DMS53 treated with DMSO at 0.1 percent for 48 hours (cell line): ENCODE data around the gene SWAP70.

Experiments used
- DNase-seq: peaks from one replicate; lab custom pipeline; 2025; ENCODE audit not compliant: unreplicated experiment; lab: John Stamatoyannopoulos, UW

Gene SWAP70

DNA sequence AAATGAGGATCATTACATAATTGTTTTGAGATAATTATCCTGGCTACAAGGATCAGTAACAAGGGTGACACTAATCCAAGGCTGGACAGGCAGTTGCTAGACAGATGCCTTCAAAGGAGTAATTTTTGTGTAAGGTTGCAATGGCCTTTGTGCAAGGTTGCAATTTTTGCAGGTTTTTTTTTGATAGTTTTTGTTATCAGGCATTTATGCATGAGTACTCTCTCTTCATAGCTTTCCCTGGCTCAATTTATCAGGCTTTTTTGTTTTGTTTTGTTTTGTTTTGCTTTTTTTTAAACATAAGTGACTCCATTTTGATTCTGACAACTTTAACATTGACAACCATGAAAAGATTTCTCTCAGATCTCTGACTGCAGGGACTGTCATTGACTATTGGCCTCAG is 110.2 kb downstream of the SWAP70 start:
- no peak for DNase-seq

DNA sequence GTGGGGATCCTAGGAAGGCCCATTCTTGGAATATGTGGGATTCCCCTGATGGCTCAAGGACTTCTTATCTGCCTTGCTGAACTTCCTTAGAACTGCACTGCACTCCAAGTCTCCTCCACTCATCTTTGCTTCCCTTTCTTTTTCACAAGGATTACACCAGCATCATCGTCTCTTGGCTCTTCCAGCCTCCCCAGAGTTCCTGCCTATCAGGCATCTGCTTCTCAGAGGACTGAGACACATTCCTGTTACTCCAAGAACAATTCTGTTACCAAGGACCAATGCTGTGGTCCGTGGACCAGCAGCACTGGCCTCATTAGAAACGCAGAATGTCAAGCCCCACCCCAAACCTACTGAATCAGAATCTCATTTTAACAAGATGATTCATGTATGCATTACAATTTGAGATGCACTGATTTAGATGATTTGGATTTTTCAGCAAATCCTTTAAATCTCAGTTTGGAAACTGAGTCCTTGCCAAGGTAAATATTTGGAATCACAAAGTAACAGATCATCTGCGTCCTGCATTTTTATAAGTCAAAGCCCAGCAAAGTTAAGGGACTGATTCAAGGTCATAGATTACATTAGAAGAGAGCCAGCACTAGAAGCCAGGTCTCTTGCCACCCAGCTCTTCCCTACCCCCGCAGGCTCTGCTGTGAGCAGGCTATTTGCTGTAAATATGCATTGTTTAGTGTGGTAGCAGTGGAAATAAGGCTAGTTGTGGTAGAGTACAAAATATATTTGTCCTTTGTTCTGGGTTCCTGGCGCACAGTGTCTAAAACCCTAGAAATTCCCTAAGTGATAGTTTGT is 110.9 kb downstream of the SWAP70 start:
- no peak for DNase-seq

DNA sequence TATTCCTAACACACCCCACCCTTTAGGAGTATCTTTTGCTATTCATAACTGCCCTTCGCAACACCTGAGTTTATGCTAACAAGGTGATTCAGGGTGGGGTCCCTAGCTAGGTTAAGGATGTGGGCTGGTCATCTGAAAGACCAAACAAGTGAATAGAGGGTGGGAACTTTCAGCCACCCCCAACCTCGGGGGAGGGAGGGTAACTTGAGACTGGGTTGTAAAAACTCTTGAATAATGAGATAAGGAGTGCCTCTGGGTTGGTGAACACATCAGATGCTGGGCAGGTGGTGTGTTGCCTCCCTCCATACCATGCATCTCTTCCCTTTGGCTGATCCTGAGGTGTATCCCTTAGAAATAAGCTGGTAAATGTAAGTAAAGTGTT is 111.5 kb downstream of the SWAP70 start:
- no peak for DNase-seq

DNA sequence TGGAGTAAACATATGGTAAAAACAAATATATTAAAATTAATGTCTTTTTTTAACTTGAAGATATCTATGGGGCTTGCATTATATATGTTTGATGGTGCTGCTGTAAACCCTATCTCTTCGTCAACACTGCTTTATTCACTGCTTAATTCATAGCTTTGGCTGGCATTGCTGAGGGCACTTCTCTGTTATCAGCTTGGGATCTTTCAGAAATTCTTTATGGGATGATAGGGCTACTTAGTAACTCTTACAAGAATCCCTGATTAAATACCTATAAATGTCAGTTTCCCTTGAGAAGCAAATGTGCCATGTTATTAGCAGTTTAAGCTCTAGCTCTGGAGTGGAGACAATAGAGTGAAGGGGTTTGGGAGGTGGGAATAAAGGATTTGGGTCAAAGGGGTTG is 112.3 kb downstream of the SWAP70 start:
- DNase-seq = no peak

DNA sequence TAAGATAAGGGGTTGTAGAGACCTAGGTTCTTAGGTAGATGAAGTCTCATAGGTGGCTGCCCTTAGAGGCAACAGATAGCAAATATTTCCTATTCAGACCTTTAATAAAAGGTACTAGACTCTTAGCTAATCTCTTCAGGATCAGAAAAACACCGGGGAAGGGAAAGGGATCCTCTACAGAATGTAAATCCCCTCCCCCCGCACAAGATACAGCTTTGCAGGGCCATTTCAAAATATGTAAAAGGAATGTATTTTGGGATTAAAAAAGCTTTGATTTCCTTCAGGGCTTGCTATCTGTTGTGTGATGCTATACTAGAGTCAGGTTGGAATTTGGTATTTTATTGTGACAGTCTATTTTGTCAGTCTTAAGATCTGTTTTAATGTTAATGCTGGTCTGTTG is 113.2 kb downstream of the SWAP70 start:
- DNase-seq = no peak

DNA sequence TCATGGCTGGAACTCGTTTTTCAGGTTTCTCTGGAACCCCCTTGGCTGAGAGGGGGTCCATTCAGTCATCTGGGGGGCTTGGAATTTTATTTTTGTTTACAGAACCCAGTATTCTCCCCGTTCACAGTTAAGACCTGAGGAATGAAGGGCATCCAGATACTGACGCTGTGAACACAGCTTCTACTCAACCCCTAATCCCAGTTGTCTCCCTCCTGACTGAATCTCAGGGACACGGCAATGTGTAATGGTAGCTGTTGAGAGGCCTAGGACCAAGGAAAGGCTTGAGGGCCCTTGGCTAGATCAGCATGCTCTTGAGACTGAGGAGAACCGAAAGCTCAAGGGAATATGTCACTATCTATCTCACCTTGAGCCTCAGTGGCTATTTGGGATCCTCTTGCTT is 113.6 kb downstream of the SWAP70 start:
- DNase-seq = no peak

DNA sequence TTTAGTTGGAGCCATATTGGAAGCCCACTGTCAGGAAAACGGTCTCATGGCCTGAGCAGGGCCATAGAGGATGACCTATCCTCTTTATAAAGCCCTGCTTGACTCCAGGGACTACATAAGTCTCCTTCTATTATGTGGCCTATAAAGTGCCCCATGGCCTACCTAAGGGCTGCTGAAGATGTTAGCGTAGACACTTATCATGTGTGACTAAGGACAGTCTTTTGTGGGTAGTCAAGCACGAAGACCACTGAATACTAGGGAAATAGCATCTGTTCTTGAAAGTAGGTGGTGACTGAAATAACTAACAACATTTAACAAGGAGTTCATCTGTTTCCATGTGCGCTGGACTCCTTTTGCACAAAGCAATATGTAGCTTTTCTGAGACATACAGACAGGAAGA is 117.1 kb downstream of the SWAP70 start:
- DNase-seq = no peak

DNA sequence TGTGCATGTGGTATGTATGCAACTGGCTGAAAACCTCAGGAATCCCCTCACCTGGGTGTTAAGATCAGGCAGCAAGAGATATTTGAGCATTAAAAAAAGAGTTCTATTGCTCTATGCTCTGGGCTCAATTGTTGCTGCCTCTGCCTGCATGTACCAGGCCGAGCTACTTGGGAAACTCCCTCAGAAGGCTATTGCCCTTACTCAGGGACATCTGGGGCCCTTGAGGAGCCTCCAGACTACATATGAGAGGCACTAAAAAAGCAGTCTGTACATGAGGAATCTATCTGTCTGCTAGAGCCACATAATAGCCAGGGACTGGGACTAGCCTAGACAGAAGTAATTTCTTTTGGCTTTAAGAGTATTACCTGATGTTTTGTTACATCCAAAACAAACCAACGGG is 120.1 kb downstream of the SWAP70 start:
- DNase-seq = no peak

DNA sequence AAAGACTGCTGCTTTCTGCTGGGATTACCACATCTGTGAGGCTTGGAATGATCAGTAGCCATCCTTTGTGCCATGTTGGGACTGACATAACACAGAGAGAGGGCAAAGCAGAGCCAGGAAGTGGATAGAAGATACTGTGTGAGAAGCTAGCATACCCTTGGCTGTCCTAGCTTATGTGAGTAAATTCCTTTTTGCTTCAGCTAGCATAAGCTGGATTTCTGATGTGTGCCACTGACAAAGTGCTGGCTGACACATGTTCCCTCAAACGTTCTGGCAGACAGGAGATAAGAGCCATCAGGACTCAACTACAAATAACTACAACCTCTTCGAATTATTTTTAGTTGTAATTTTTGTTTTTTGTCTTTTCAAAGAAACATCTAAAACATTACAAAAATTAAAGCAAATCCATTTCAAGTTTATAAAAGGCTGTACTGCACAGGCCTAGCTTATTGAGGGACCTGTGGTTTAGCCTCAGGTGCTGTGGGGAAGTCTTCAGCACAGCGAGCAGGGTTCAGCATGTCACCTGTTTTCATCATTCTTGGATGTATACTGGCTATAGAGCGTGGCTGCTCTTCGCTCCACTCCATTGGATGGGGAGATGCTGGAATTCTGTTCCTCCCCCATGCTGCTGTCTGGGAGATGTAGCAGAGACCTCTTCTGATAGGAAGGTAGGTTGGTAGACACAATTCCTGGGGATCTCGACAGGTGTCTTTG is 120.9 kb downstream of the SWAP70 start:
- DNase-seq = no peak

DNA sequence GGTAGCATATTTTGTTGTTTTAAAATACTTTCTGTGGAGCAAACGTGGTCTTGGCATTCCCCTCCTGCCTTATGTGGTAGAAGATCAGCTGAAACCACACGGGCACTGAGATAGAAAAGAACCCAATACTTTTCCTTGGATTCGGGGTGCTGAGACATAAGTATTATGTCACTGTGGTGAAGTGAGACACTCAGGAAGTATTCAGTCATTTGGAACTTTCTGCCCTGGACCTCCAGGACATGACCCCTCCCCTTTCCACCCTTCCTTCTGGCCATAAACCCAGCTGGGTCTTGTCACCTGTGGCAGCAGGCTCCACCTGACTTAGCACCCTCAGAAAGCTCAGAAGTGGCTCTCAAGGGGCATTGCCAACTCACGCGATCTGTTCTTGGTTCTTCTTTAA is 123.4 kb downstream of the SWAP70 start:
- no peak for DNase-seq

DNA sequence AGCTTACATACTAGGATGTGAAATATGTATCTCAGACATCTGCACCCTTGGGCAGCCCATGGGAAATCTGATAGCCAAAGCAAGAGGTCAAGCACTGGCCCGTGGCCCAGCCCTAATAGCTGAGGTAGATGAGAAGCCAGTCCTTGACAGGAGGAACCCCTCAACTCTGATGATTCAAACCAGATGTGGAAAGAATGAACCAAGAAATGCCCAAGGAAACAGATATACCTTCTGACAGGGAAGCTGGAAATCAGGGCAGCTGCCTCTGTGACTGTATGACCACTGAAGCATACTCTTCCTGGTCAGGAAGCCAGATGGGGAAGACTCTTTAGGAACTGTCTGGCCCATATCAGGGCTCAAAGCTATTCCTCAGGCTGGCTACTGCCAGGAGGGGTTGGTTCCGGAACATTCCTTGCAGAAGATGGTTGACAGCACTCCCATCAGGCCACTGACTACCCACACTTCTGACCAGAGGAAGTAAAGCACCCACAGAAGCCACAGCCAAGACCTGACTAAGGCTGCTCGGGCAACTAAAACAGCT is 124.2 kb downstream of the SWAP70 start:
- DNase-seq = no peak

DNA sequence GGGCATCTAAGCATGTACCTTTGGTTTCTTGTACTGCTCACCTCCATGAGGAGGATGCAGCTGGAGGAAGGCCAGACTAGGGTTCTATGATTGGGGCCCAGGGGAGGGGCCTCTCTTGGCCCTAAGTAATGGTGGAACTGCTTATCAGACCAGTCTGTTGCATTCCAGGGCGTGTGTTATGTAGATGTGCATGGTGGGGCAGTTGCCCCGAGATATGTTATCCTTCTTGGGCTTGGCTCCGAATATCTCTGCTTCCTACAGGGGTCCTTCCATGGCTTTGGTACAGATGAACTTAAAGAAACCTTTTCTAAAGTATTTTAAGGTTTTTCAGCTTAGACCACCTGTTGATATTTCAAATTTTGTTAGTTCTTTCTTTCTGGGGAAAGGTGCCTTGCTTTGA is 126.0 kb downstream of the SWAP70 start:
- DNase-seq = no peak

DNA sequence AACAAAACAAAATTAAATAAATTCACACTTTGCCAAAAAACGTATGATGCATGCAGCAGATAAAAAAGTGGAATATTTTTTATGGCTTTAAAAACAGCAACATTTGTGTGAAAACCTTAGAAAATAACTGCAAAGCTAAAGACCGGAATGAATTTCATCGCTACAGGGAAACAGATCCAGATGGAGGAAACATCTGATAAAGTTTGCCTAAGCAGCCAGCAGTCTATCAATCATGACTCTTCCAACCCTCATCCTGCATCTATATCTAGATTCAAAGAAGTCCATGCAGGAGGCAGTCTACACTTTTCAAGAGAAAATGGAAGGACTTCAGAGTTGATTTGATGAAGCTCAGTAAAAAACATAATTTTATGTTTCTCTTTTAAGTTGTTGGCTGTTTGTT is 126.8 kb downstream of the SWAP70 start:
- no peak for DNase-seq

DNA sequence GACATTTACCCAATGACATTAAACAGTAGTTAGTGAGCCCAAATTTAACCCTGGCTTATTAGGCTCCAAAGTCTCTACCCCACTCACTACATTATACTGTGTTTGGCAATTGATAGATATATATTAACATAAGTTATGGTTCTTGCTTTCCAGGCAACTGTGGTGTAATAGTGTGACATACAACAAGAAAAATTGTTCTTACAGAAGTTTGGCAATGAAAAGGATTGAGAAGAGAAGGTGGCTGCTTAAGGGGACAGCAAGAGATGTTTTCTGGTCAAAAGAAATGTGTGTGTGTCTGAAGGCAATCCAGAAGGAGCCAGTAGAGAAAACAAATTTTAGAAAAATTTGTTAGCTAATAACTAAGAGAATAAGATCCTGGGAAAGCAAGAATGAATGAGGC is 132.4 kb downstream of the SWAP70 start:
- DNase-seq = no peak

DNA sequence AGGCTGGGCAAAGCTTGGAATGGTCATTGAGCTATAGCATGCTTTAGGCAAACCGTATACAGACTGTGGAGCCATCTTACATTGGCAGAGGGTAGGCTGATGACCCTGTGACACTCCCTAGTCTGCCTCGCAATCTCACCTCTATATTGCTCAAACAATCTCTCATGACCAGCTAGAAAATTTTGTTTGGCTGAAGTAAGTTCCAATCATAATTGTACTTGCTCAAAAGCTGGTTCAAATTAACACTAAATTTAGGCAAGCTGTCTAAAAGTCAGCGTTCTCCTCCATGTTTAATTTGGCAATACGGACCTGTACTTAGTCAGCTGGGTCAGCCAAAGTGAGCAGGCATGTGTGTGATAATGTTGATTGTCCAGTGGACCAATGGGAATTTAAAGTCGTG is 133.0 kb downstream of the SWAP70 start:
- DNase-seq = no peak

DNA sequence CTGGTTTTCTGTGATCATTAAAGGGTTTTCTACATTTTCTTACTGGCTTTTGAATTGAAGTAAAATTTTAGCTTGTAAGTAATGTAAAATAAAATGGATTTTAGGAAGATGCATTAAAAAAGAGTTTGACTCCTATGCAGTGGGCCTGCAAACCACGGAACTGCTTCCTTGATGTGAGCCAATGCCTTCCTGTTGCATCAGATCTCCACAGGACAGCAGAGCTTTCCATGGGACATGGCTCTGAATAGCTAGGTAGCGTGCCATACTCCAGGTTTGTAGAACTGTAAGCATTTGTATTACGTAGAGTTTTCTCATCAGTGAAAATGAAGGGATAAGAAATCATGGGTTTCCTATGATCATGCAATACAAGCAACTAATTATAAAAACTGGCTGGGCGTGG is 133.4 kb downstream of the SWAP70 start:
- DNase-seq = no peak

DNA sequence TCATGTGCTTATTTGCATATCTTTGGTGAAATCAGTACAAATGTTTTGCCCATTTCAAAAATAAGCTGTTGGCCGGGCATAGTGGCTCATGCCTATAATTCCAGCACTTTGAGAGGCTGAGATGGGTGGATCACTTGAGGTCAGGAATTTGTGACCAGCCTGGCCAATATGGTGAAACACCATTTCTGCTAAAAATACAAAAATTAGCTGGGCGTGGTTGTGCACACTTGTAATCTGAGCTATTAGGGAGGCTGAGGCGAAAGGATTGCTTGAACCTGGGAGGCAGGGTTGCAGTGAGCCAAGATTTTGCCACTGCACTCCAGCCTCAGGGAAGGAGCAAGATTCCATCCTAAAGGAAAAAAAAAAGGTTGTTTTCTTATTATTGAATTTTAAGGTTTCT is 136.0 kb downstream of the SWAP70 start:
- no peak for DNase-seq

DNA sequence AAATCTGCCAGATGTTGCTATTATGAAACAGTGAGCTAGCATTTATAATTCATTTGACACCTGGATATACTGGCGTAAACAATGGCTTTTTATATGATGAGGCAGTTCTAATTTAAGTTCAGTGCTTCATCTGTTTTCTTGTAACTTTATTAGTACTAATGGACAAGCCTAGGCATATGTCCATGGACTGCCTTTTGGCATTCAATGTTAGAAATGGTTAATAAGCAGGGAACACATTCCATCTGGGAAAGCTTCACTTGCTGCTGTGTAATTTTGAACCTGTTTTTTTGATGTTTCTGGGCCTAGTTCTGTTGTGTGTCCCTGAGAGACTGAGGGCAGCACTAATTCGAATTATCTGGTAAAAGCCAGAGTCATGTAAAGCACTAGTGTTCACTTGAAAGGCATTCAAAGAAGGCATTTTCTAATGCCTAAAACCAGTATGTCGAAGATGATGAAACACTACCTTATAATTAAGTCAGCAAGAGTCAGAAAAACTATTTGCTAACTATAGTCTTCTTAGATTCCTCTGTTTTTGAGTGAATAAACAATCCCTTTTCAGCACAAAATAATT is 138.5 kb downstream of the SWAP70 start:
- DNase-seq = no peak
